H9 (cell line): ENCODE data around the gene CAMK2G. TPM values are rescaled to one million over a fixed set of nuclear protein-coding genes. Genes with fewer than 3 reads are reported as not detected.

Experiments
- DNase-seq: peaks from one replicate; pipeline ENCODE4 v3.0.0-alpha.2; 2017
- H2AFZ ChIP-seq: one replicate; pipeline ENCODE4 v1.6.1; 2013; ENCODE audit warnings: mild to moderate bottlenecking, low read length, control low read depth, moderate library complexity
- H2AK5ac ChIP-seq: 2 replicates; pipeline ENCODE4 v1.6.1; 2013; ENCODE audit warnings: low read length, control low read depth, mixed read lengths; ENCODE audit not compliant: insufficient read length
- H2BK120ac ChIP-seq: one replicate; pipeline ENCODE4 v1.6.1; 2013; ENCODE audit warnings: low read depth, mild to moderate bottlenecking, low read length, control low read depth, inconsistent platforms; ENCODE audit not compliant: poor library complexity, severe bottlenecking
- H2BK12ac ChIP-seq: 2 replicates; pipeline ENCODE4 v1.6.1; 2013; ENCODE audit warnings: low read length, control low read depth, mixed read lengths, low read depth; ENCODE audit not compliant: insufficient read length
- H2BK15ac ChIP-seq: 2 replicates; pipeline ENCODE4 v1.6.1; 2013; ENCODE audit warnings: low read depth, low read length, control low read depth
- H2BK20ac ChIP-seq: one replicate; pipeline ENCODE4 v1.6.1; 2013; ENCODE audit warnings: low read depth, mild to moderate bottlenecking, low read length, control low read depth, inconsistent platforms; ENCODE audit not compliant: poor library complexity, severe bottlenecking
- H2BK5ac ChIP-seq: 2 replicates; pipeline ENCODE4 v1.6.1; 2013; ENCODE audit warnings: low read length, control low read depth, mixed read lengths; ENCODE audit not compliant: insufficient read length
- H3K14ac ChIP-seq: 2 replicates; pipeline ENCODE4 v1.6.1; 2013; ENCODE audit warnings: low read length, control low read depth; ENCODE audit not compliant: insufficient read depth
- H3K18ac ChIP-seq: 2 replicates; pipeline ENCODE4 v1.6.1; 2013; ENCODE audit warnings: low read depth, mild to moderate bottlenecking, mixed read lengths, low read length, control low read depth; ENCODE audit not compliant: insufficient read length
- H3K23ac ChIP-seq: 2 replicates; pipeline ENCODE4 v1.6.1; 2013; ENCODE audit warnings: low read length, control low read depth, mixed read lengths, low read depth; ENCODE audit not compliant: insufficient read length
- H3K23me2 ChIP-seq: 2 replicates; pipeline ENCODE4 v1.6.1; 2013; ENCODE audit warnings: low read depth, mild to moderate bottlenecking, mixed read lengths, low read length, control low read depth; ENCODE audit not compliant: insufficient read length, poor library complexity, severe bottlenecking
- H3K27ac ChIP-seq: 2 replicates; pipeline ENCODE4 v1.5.1; 2013; ENCODE audit warnings: low read length, control low read depth, mixed read lengths, low read depth; ENCODE audit not compliant: insufficient read length
- H3K27me3 ChIP-seq: 2 replicates; pipeline ENCODE4 v1.6.1; 2013; ENCODE audit warnings: low read length, control low read depth, inconsistent platforms; ENCODE audit not compliant: insufficient read depth
- H3K4ac ChIP-seq: 2 replicates; pipeline ENCODE4 v1.6.1; 2013; ENCODE audit warnings: low read depth, mild to moderate bottlenecking, control low read depth, inconsistent platforms, low read length, moderate library complexity
- H3K4me1 ChIP-seq: 2 replicates; pipeline ENCODE4 v1.6.1; 2013; ENCODE audit warnings: low read length, control low read depth, inconsistent platforms; ENCODE audit not compliant: insufficient read depth
- H3K4me2 ChIP-seq: 2 replicates; pipeline ENCODE4 v1.6.1; 2013; ENCODE audit warnings: low read length, control low read depth, mixed read lengths; ENCODE audit not compliant: insufficient read length, insufficient read depth
- H3K56ac ChIP-seq: 2 replicates; pipeline ENCODE4 v1.6.1; 2013; ENCODE audit warnings: low read depth, mild to moderate bottlenecking, mixed read lengths, low read length, control low read depth; ENCODE audit not compliant: insufficient read length
- H3K79me1 ChIP-seq: 2 replicates; pipeline ENCODE4 v1.6.1; 2013; ENCODE audit warnings: low read depth, mild to moderate bottlenecking, moderate library complexity, low read length, control low read depth, inconsistent platforms; ENCODE audit not compliant: insufficient read depth, poor library complexity, severe bottlenecking
- H3K79me2 ChIP-seq: 2 replicates; pipeline ENCODE4 v1.6.1; 2013; ENCODE audit warnings: low read length, control low read depth, inconsistent platforms; ENCODE audit not compliant: insufficient read depth
- H3K9ac ChIP-seq: 2 replicates; pipeline ENCODE4 v1.6.1; 2013; ENCODE audit warnings: low read length, control low read depth, mixed read lengths; ENCODE audit not compliant: insufficient read length; ENCODE audit errors: extremely low read depth
- H3K9me3 ChIP-seq: one replicate; pipeline ENCODE4 v1.6.1; 2013; ENCODE audit warnings: low read depth, low read length, inconsistent platforms; ENCODE audit not compliant: control insufficient read depth
- H3T11ph ChIP-seq: one replicate; pipeline ENCODE4 v1.6.1; 2013; ENCODE audit warnings: mild to moderate bottlenecking, low read length, control low read depth, inconsistent platforms
- H4K20me1 ChIP-seq: one replicate; pipeline ENCODE4 v1.6.1; 2013; ENCODE audit not compliant: control insufficient read depth, insufficient read length, insufficient read depth
- H4K5ac ChIP-seq: 2 replicates; pipeline ENCODE4 v1.6.1; 2013; ENCODE audit warnings: low read depth, mild to moderate bottlenecking, mixed read lengths, low read length, control low read depth; ENCODE audit not compliant: insufficient read length
- H4K8ac ChIP-seq: replicated peaks from 2 replicates; pipeline ENCODE4 v1.6.1; 2013; ENCODE audit warnings: low read length, control low read depth, mixed read lengths, low read depth; ENCODE audit not compliant: insufficient read length
- H4K91ac ChIP-seq: 2 replicates; pipeline ENCODE4 v1.6.1; 2013; ENCODE audit warnings: low read depth, mild to moderate bottlenecking, moderate library complexity, mixed read lengths, low read length, control low read depth; ENCODE audit not compliant: insufficient read length
- H3K27ac Mint-ChIP-seq, 3 experiments: 2 replicates in 2 of 3; 3 replicates in 1 of 3; pipeline ENCODE4 v1.8.0; 2020 to 2021; ENCODE audit warnings: mixed read lengths in 3 of 3, mild to moderate bottlenecking in 1 of 3, moderate library complexity in 1 of 3
- H3K27me3 Mint-ChIP-seq: 2 replicates; pipeline ENCODE4 v1.8.0; 2021; ENCODE audit warnings: low read depth, mild to moderate bottlenecking, moderate library complexity, mixed read lengths
- H3K36me3 Mint-ChIP-seq, 3 experiments: 2 replicates in 2 of 3; 3 replicates in 1 of 3; pipeline ENCODE4 v1.8.0; 2020 to 2021; ENCODE audit warnings: low read depth in 3 of 3, mixed read lengths in 3 of 3; ENCODE audit not compliant: insufficient read depth in 1 of 3
- H3K4me1 Mint-ChIP-seq, 2 experiments: 2 replicates each; pipeline ENCODE4 v1.8.0; 2020; ENCODE audit warnings: mixed read lengths in 2 of 2
- H3K4me3 Mint-ChIP-seq, 2 experiments: 2 replicates in 1 of 2; 3 replicates in 1 of 2; pipeline ENCODE4 v1.8.0; 2020 to 2021; ENCODE audit warnings: mild to moderate bottlenecking in 2 of 2, mixed read lengths in 2 of 2, moderate library complexity in 1 of 2
- H3K9me3 Mint-ChIP-seq, 2 experiments: 2 replicates in 1 of 2; 3 replicates in 1 of 2; pipeline ENCODE4 v1.8.0; 2020; ENCODE audit warnings: mild to moderate bottlenecking in 2 of 2, mixed read lengths in 2 of 2, moderate library complexity in 1 of 2
- WGBS: extraction: QIAGEN DNeasy Blood & Tissue Kit; methylation state at CpG from one replicate; pipeline ENCODE4 v1.1.7; 2013; ENCODE audit warnings: missing lambda C conversion rate, low lambda C conversion rate, mixed read lengths; ENCODE audit not compliant: insufficient read length; ENCODE audit errors: extremely low coverage; 5-methylcytosine and 5-hydroxymethylcytosine counted together
- total RNA-seq: library from RNA; stranded (reverse); gene quantifications from 2 replicates; pipeline ENCODE4 v1.2.1, GENCODE V29; 2021
- TF ChIP-seq, protein P1 (sequence below): fragments of 200-600 bp; sonication (generic); conservative IDR thresholded peaks from 3 replicates; pipeline ENCODE4 v1.8.0; 2021; ENCODE audit warnings: antibody characterized with exemption, mild to moderate bottlenecking

The CAMK2G gene
- total RNA-seq, 1 experiment from 2014 or later = 31.8 TPM

DNA sequence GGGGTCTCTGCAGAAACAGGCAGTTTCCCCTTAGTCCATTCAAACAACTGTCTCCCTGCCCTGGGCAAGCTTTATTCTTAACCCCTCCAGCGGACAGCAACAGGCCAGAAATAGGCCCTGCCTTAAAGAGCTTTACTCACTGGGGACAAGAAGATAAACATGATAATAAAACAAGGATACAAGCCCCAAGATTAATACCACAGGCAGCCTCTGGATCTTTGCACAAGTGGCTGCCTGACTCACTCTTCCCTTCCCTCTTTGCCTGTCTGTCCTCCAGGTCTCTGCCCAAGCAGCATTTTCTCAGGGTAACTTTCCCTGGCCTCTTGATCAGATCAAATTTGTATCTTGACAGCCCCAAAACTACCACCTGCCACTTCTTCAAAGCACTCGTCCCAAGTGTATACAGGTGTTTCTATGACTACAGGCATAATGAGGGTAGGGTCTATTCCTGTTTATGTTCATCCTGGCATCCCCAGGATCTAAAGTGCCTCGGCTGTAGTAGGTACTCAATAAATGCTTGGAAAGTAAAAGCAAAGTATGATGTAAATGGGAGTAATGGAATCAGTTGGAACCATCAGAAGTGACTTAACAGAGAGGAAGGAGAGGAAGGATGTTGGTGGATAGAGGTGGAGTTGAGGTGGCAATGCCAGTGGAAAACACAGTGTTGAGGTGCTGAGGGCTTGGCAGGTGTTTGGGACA is 7.0 kb upstream of the CAMK2G start:
- no peak overlapping the region for H2BK12ac ChIP-seq
- no peak overlapping the region for H3K27ac ChIP-seq
- no peak overlapping the region for H2BK20ac ChIP-seq
- H2AK5ac ChIP-seq = no peak overlapping the region
- peaks cover 8% of the 10 kb centered on the region for H3K27me3 Mint-ChIP-seq
- no peak overlapping the region for H3K23ac ChIP-seq
- H3K4ac ChIP-seq = no peak overlapping the region
- TF ChIP-seq, protein P1, sequence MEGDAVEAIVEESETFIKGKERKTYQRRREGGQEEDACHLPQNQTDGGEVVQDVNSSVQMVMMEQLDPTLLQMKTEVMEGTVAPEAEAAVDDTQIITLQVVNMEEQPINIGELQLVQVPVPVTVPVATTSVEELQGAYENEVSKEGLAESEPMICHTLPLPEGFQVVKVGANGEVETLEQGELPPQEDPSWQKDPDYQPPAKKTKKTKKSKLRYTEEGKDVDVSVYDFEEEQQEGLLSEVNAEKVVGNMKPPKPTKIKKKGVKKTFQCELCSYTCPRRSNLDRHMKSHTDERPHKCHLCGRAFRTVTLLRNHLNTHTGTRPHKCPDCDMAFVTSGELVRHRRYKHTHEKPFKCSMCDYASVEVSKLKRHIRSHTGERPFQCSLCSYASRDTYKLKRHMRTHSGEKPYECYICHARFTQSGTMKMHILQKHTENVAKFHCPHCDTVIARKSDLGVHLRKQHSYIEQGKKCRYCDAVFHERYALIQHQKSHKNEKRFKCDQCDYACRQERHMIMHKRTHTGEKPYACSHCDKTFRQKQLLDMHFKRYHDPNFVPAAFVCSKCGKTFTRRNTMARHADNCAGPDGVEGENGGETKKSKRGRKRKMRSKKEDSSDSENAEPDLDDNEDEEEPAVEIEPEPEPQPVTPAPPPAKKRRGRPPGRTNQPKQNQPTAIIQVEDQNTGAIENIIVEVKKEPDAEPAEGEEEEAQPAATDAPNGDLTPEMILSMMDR = no peak
- no peak overlapping the region for H3T11ph ChIP-seq
- H3K9me3 Mint-ChIP-seq = no peaks in the 10 kb centered on the region
- H3K79me2 ChIP-seq = no peaks in the 10 kb centered on the region
- H3K4me2 ChIP-seq = no peak overlapping the region
- no peak overlapping the region for H2AFZ ChIP-seq
- no peaks in the 10 kb centered on the region for H4K20me1 ChIP-seq
- H3K9me3 ChIP-seq = no peaks in the 10 kb centered on the region
- H3K14ac ChIP-seq = no peak overlapping the region
- H3K4me1 Mint-ChIP-seq = peaks cover 10 to 17% of the 10 kb centered on the region in 2 experiments
- DNase-seq = no peak
- H3K18ac ChIP-seq = no peak overlapping the region
- no peak overlapping the region for H4K5ac ChIP-seq
- no peak overlapping the region for H3K56ac ChIP-seq
- H2BK5ac ChIP-seq = no peak overlapping the region
- H3K36me3 Mint-ChIP-seq = no peaks in the 10 kb centered on the region; a peak in 1 of 7 replicates
- H3K79me1 ChIP-seq = no peaks in the 10 kb centered on the region
- H3K4me3 Mint-ChIP-seq = no peak overlapping the region
- no peak overlapping the region for H3K9ac ChIP-seq
- H4K8ac ChIP-seq = no peak overlapping the region
- H3K23me2 ChIP-seq = no peaks in the 10 kb centered on the region
- H3K27ac Mint-ChIP-seq = no peak overlapping the region; a peak in 1 of 7 replicates
- H3K4me1 ChIP-seq = no peaks in the 10 kb centered on the region
- no peak overlapping the region for H4K91ac ChIP-seq
- WGBS = no CpG with 5 or more reads among the region's 3 CpGs
- no peak overlapping the region for H2BK15ac ChIP-seq
- no peak overlapping the region for H2BK120ac ChIP-seq
- no peaks in the 10 kb centered on the region for H3K27me3 ChIP-seq
